Measurements from ENCODE around the gene RPS6KA1. TPM values are rescaled to one million over a fixed set of nuclear protein-coding genes. Genes with fewer than 3 reads are reported as not detected.

RPS6KA1 gene
- total and polyA plus RNA-seq, 2 of the 4 experiments (the other 2 are of a cell fraction) = 3.6 to 6.3 TPM

DNA sequence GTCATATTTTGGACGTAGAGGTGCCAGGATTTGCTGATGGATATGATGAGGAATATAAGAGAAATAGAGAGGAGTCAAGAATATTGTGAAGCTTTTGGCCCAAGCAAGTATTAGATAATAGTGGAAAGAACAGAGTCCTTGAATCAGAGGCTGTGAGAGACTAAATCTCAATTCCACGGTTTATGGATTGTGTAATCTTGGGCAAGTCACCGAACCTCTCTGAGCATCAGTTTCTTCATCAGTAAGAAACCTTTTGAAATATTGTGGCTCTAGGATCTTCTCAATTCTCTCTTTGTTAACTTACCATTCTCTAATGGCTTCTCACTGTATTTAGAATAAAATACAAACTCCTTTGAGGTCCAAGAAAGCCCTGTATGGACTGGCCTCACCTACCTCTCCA, 77.6 kb downstream of the RPS6KA1 start:
- no peak overlapping the region for H3K9ac ChIP-seq (ENCODE audit: low read depth, low read length)
- CTCF ChIA-PET = interaction anchor here (0.7 kb wide), 1 partner anchor 72 kb away, joined by 3 read pairs; no protein-coding TSS in a partner anchor
- H3K4ac ChIP-seq (ENCODE audit: low read depth, low read length) = no peak overlapping the region
- H2AFZ ChIP-seq (replicated peaks; ENCODE audit: low read length, poor library complexity) = no peak overlapping the region
- peaks cover 28% of the 10 kb centered on the region for H3K27me3 ChIP-seq (ENCODE audit: control insufficient read depth, insufficient read depth, low read length)
- H2AK5ac ChIP-seq (ENCODE audit: low read depth, low read length) = no peak overlapping the region
- no peak overlapping the region for H2BK120ac ChIP-seq (ENCODE audit: low read depth, low read length)
- no peak overlapping the region for H2AK9ac ChIP-seq (replicated peaks; ENCODE audit: low read depth, low read length, poor library complexity)
- H3K18ac ChIP-seq (ENCODE audit: low read depth, low read length) = no peak overlapping the region
- 80% methylated on average over 1 of the region's 3 CpGs; no CpG with 5 or more reads in 1 of the 2 experiments for WGBS, 2 experiments (ENCODE audit: extremely low coverage in 2 of 2, insufficient read length in 1 of 2)
- no peak overlapping the region for H3K23ac ChIP-seq (ENCODE audit: low read depth, low read length)
- intact Hi-C loops (cut with micrococcal nuclease) (no loop called here), in situ Hi-C loops (cut with MboI; ENCODE audit: low sequenced_read_pairs) (loop anchor here (5.0 to 10.0 kb wide), 2 partner anchors 190 to 268 kb away; no protein-coding TSS in a partner anchor), dilution Hi-C loops (cut with HindIII; ENCODE audit: low sequenced_read_pairs, unreplicated experiment) (no loop called here)
- H3K9me3 ChIP-seq (ENCODE audit: control insufficient read depth, insufficient read depth, low read length) = no peaks in the 10 kb centered on the region
- H3K4me3 ChIP-seq (ENCODE audit: insufficient read depth, low read depth, low read length) = no peak overlapping the region
- no peak overlapping the region for H3K4me2 ChIP-seq (ENCODE audit: low read depth, low read length)
- DNase-seq (no peak), ATAC-seq (ENCODE audit: low read depth) (no peak)
- POLR2A ChIA-PET (ENCODE audit: unreplicated experiment) = no interaction called here
- no peak overlapping the region for H3K27ac ChIP-seq (ENCODE audit: insufficient read depth, low read length)
- H3K79me1 ChIP-seq (ENCODE audit: low read depth in 1 of 2, low read length in 2 of 2) = no peaks in the 10 kb centered on the region
- H4K5ac ChIP-seq (ENCODE audit: low read depth, low read length) = no peak overlapping the region
- no peak overlapping the region for H3K56ac ChIP-seq (ENCODE audit: extremely low read depth, insufficient read depth, low read length)
- BruUV-seq (replicated peaks) = no TSS peak
- no peak overlapping the region for H2BK5ac ChIP-seq (ENCODE audit: low read depth, low read length, poor library complexity, severe bottlenecking)
- H3K9me1 ChIP-seq (ENCODE audit: insufficient read depth, low read length) = no peaks in the 10 kb centered on the region
- H3K14ac ChIP-seq (replicated peaks; ENCODE audit: low read depth, low read length) = no peak overlapping the region
- H3K36me3 ChIP-seq (ENCODE audit: control insufficient read depth, insufficient read depth, low read length) = no peaks in the 10 kb centered on the region
- no peak overlapping the region for H4K91ac ChIP-seq (ENCODE audit: insufficient read depth, low read depth, low read length)
- H3K4me1 ChIP-seq (ENCODE audit: control insufficient read depth, insufficient read depth, low read length) = no peaks in the 10 kb centered on the region
- H4K20me1 ChIP-seq (ENCODE audit: insufficient read depth, low read length) = no peaks in the 10 kb centered on the region
- no peak overlapping the region for H2BK15ac ChIP-seq (ENCODE audit: low read depth, low read length)
- H4K8ac ChIP-seq (ENCODE audit: low read depth in 2 of 2, low read length in 2 of 2) = no peak overlapping the region
- TF ChIP-seq CEBPB (IDR thresholded peaks at IDR 0.05; ENCODE audit: low read depth, low read length) (peak; percentile 54), MAFK (IDR thresholded peaks at IDR 0.05; ENCODE audit: low read depth, low read length) (no peak)
- no peak overlapping the region for H2BK20ac ChIP-seq (ENCODE audit: low read depth, low read length)
